ENCODE results near the gene EIF4G3.

GRCh38 chr1:21143752-21144151 lies 32.9 kb downstream of the EIF4G3 start:
- TF ChIP-seq CTCF (IDR thresholded peaks at IDR 0.05 in 4 of 5, conservative IDR thresholded peaks at IDR 0.05 in 1 of 5) = no peak
- no peak for TF ChIP-seq POLR2A (IDR thresholded peaks at IDR 0.05)

All from gastrocnemius medialis (tissue), 4 donors.